Prostate gland (tissue), 2 donors: ENCODE data around the gene TCEANC. TPM values are rescaled to one million over a fixed set of nuclear protein-coding genes. Genes with fewer than 3 reads are reported as not detected.
"Not testable (repeated sequence)": the region's sequence is repeated elsewhere in the genome, so short reads cannot be mapped to it uniquely, and the experiment has no call there.

ENCODE experiments used
- DNase-seq: peaks from one replicate; pipeline ENCODE4 v3.0.0-alpha.2; 2019; ENCODE audit warnings: low spot score
- H3K27ac ChIP-seq, 2 donors: fragments of 200-600 bp; sonication (generic); 2 replicates each; pipeline ENCODE4 v1.5.1; 2017 to 2019
- H3K27me3 ChIP-seq: fragments of 200-600 bp; sonication (generic); replicated peaks from 2 replicates; pipeline ENCODE4 v1.5.1; 2019; ENCODE audit not compliant: insufficient read depth
- H3K36me3 ChIP-seq, 2 donors: fragments of 200-600 bp; sonication (generic); 1 replicate in 1 of 2; 2 replicates in 1 of 2; pipeline versions ENCODE4 v1.5.1 to v1.8.1; 2017 to 2019
- H3K4me1 ChIP-seq: fragments of 200-600 bp; sonication (generic); replicated peaks from 2 replicates; pipeline ENCODE4 v1.5.1; 2019
- H3K4me3 ChIP-seq, 2 donors: fragments of 200-600 bp; sonication (generic); 2 replicates each; pipeline ENCODE4 v1.5.1; 2017 to 2019
- H3K9me3 ChIP-seq: fragments of 200-600 bp; sonication (generic); 2 replicates; pipeline ENCODE4 v1.5.1; 2017
- POLR2A ChIP-seq: fragments of 450-650 bp; IDR thresholded peaks from one replicate; pipeline ENCODE4 v1.6.1; 2016; ENCODE audit warnings: antibody characterized with exemption, mild to moderate bottlenecking
- POLR2AphosphoS5 ChIP-seq: sonication (generic); formaldehyde crosslinking; IDR thresholded peaks from one replicate; pipeline ENCODE4 v1.6.1; 2017; ENCODE audit warnings: antibody characterized with exemption
- WGBS: methylation state at CpG from one replicate; pipeline ENCODE4 v1.1.5; 2018; 5-methylcytosine and 5-hydroxymethylcytosine counted together
- intact Hi-C: fragments of 100-400 bp; cut with DNase I; formaldehyde crosslinking; loops from one replicate; pipeline ENCODE4 v1.14.2; 2022
- total RNA-seq, 2 donors: library from RNA; depleted of rRNA; stranded (reverse); fragments of >200 nt; gene quantifications; one replicate each; pipeline ENCODE4 v1.1.0, GENCODE V29; 2016
- TF ChIP-seq, protein P1 (sequence below), 4 experiments: fragments of 200-600 bp in 2 of 4; fragments of 450-650 bp in 2 of 4; sonication (generic) in 2 of 4; IDR thresholded peaks; 1 replicate in 3 of 4; 2 replicates in 1 of 4; pipeline ENCODE4 v1.5.1; 2016 to 2019; ENCODE audit warnings: antibody characterized with exemption in 4 of 4, mild to moderate bottlenecking in 2 of 4, moderate library complexity in 2 of 4

Gene TCEANC
- total RNA-seq, 2 donors from 2014 or later = 3.1 to 4.9 TPM

DNA sequence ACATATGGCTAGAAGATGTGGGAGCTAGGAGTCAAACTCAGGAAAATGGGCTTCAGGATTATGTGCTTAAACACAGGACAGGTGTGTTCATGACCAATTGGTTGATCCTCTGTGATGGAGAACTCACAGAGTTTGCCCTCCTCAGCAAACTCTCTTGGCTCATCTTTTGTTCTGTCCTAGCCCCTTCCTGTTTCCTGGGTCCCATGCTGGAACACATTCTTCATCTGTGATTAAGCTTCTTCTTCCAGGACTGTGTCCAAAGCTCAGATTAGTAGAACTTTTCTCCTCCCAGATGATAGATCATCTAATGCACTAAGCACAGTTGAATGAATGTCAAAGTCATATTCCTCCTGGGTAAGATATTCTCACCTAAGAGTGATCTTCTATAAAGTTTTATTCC lies 38.8 kb upstream of the TCEANC start:
- no peak overlapping the region for H3K27ac ChIP-seq
- DNase-seq = no peak
- intact Hi-C loops = no loop called here
- H3K4me3 ChIP-seq = no peak overlapping the region
- H3K9me3 ChIP-seq = no peaks in the 10 kb centered on the region
- no peaks in the 10 kb centered on the region for H3K36me3 ChIP-seq
- TF ChIP-seq POLR2A (no peak), POLR2AphosphoS5 (no peak)
- TF ChIP-seq, protein P1, sequence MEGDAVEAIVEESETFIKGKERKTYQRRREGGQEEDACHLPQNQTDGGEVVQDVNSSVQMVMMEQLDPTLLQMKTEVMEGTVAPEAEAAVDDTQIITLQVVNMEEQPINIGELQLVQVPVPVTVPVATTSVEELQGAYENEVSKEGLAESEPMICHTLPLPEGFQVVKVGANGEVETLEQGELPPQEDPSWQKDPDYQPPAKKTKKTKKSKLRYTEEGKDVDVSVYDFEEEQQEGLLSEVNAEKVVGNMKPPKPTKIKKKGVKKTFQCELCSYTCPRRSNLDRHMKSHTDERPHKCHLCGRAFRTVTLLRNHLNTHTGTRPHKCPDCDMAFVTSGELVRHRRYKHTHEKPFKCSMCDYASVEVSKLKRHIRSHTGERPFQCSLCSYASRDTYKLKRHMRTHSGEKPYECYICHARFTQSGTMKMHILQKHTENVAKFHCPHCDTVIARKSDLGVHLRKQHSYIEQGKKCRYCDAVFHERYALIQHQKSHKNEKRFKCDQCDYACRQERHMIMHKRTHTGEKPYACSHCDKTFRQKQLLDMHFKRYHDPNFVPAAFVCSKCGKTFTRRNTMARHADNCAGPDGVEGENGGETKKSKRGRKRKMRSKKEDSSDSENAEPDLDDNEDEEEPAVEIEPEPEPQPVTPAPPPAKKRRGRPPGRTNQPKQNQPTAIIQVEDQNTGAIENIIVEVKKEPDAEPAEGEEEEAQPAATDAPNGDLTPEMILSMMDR (IDR thresholded peaks at IDR 0.05) = no peak
- H3K4me1 ChIP-seq = no peaks in the 10 kb centered on the region
- H3K27me3 ChIP-seq = no peaks in the 10 kb centered on the region

DNA sequence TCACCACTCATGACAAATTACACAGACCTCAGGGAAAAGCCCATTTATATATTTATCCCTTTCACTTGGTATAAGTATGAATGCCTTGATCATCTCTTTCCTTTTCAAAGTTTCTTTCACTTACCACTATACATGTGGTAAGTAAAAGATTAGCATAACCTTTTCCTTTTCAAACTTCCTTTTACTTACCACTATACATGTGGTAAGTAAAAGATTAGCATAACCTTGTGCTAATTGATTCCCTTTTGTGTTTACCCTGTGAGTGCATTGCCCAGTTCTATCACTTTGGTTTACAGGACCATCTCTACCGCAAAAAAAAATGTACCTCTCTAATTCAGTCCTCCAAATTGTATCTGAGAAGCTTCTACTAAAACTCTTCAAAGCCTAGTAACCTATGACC lies 32.7 kb upstream of the TCEANC start:
- intact Hi-C loops = no loop called here
- no peak for DNase-seq
- 65% methylated on average over 1 of the region's 1 CpG for WGBS
- Histone ChIP-seq H3K4me3 (no peak overlapping the region), H3K36me3 (no peaks in the 10 kb centered on the region), H3K4me1 (no peaks in the 10 kb centered on the region), H3K9me3 (no peaks in the 10 kb centered on the region), H3K27ac (no peak overlapping the region), H3K27me3 (no peaks in the 10 kb centered on the region)
- no peak for TF ChIP-seq POLR2A
- TF ChIP-seq, protein P1 (IDR thresholded peaks at IDR 0.05) = no peak
- TF ChIP-seq POLR2AphosphoS5 = no peak

DNA sequence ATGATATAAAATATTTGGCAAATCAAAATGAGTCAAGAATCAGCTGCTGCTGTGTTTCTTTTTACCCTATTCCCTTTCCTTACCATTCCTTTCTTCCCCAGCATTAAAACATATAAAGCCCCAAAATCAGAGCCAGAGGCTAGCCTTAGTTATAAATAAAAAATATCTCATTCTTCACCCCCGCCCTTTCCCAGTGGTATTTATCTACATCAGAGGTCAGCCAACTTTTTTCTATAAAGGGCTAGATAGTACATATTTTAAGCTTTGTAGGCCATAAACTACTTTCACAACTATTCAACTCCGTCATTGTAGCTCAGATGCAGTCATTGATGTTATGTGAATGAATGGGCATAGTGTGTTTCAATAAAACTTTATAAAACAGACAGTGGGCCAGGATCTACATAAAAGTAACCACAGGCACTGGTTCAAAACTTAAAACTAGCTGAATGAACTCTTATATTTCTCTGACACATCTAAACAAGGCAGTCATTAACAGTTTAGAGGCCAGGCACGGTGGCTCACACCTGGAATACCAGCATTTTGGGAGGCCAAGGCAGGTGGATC lies 30.5 kb upstream of the TCEANC start:
- H3K4me3 ChIP-seq = no peak overlapping the region
- DNase-seq = no peak
- intact Hi-C loops = no loop called here
- H3K27me3 ChIP-seq = no peaks in the 10 kb centered on the region
- no peaks in the 10 kb centered on the region for H3K4me1 ChIP-seq
- no peaks in the 10 kb centered on the region for H3K36me3 ChIP-seq
- H3K27ac ChIP-seq = no peak overlapping the region
- WGBS = 76% methylated on average over 3 of the region's 3 CpGs
- TF ChIP-seq POLR2A (no peak), POLR2AphosphoS5 (no peak)
- TF ChIP-seq, protein P1 (IDR thresholded peaks at IDR 0.05) = no peak
- no peaks in the 10 kb centered on the region for H3K9me3 ChIP-seq

DNA sequence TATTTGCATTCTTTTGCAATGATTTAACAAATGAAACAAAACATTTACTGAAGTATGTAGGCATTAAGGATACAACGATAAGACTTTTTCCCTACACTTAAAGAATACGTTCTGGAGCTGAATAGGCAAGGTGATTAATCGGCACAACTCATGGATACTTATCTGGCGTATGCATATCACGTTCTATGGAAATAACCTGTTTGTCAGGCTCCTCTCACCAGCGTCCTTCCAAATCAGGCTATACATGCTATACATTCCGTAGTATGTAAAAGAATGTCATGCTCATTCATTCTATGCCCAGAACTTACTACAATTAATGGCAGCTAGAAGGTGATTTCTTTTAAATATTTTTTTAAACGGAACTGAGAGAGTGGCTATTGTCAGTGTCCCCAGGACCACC lies 25.6 kb upstream of the TCEANC start:
- no peak overlapping the region for H3K4me3 ChIP-seq
- no peak for DNase-seq
- no peaks in the 10 kb centered on the region for H3K27me3 ChIP-seq
- H3K9me3 ChIP-seq = no peaks in the 10 kb centered on the region
- TF ChIP-seq POLR2AphosphoS5 (no peak), POLR2A (no peak)
- TF ChIP-seq, protein P1 (IDR thresholded peaks at IDR 0.05) = no peak
- 80% methylated on average over 8 of the region's 8 CpGs for WGBS
- no peaks in the 10 kb centered on the region for H3K4me1 ChIP-seq
- intact Hi-C loops = no loop called here
- no peak overlapping the region for H3K27ac ChIP-seq
- no peaks in the 10 kb centered on the region for H3K36me3 ChIP-seq

DNA sequence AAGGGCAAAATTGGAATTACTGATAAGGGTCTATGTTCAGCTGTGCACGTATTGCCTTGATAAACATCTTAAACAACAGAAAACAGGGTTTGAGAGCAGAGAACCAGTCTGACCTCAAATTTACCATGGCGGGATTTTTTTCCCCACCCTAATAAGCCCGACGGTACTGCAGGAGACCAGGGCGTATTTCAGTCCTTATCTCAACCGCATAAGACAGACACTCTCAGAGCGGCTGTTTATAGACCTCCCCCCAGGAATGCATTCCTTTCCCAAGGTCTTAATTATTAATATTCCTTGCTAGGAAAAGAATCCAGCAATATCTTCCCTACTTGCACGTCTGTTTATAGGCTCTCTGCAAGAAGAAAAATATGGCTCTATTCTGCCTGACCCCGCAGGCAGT lies 15.7 kb upstream of the TCEANC start:
- WGBS = 91% methylated on average over 9 of the region's 9 CpGs
- H3K27ac ChIP-seq, H3K36me3 ChIP-seq, intact Hi-C loops, H3K4me3 ChIP-seq, H3K9me3 ChIP-seq, H3K4me1 ChIP-seq, DNase-seq, H3K27me3 ChIP-seq: not testable (repeated sequence)
